Glutamatergic neuron (in vitro differentiated cells): ENCODE measurements around the gene NFIC. TPM values are rescaled to one million over a fixed set of nuclear protein-coding genes. Genes with fewer than 3 reads are reported as not detected.

Experiments used
- DNase-seq: peaks from one replicate; pipeline ENCODE4 v3.0.0; 2022
- H3K27ac Mint-ChIP-seq: one replicate; pipeline ENCODE4 v1.8.0; 2020; ENCODE audit warnings: mild to moderate bottlenecking, mixed read lengths, inconsistent platforms; ENCODE audit not compliant: unreplicated experiment
- H3K27me3 Mint-ChIP-seq: one replicate; pipeline ENCODE4 v1.8.0; 2020; ENCODE audit warnings: mild to moderate bottlenecking, moderate library complexity, mixed read lengths, inconsistent platforms; ENCODE audit not compliant: unreplicated experiment
- H3K36me3 Mint-ChIP-seq: one replicate; pipeline ENCODE4 v1.8.0; 2020; ENCODE audit warnings: mild to moderate bottlenecking, mixed read lengths, inconsistent platforms; ENCODE audit not compliant: unreplicated experiment
- H3K4me1 Mint-ChIP-seq: one replicate; pipeline ENCODE4 v1.8.0; 2020; ENCODE audit warnings: mild to moderate bottlenecking, low read depth, mixed read lengths, inconsistent platforms; ENCODE audit not compliant: unreplicated experiment
- H3K4me3 Mint-ChIP-seq: one replicate; pipeline ENCODE4 v1.8.0; 2020; ENCODE audit warnings: mild to moderate bottlenecking, mixed read lengths, inconsistent platforms; ENCODE audit not compliant: unreplicated experiment
- H3K9me3 Mint-ChIP-seq: one replicate; pipeline ENCODE4 v1.8.0; 2020; ENCODE audit warnings: mild to moderate bottlenecking, moderate library complexity, mixed read lengths, inconsistent platforms; ENCODE audit not compliant: unreplicated experiment
- CTCF ChIP-seq: fragments of 200-600 bp; sonication (generic); IDR thresholded peaks from one replicate; pipeline ENCODE4 v1.5.0; 2021; ENCODE audit not compliant: partially characterized antibody, unreplicated experiment
- total RNA-seq: library from RNA; stranded (reverse); fragmentation: NEBNext Ultra II Directional; extraction: Animal tissue kit (Norgen Biotek cat#: 25700); gene quantifications from one replicate; pipeline ENCODE4 v1.2.1, GENCODE V29; 2021; ENCODE audit not compliant: unreplicated experiment

NFIC gene
- total RNA-seq, 1 donor from 2014 or later = 2.0 TPM

- Mint-ChIP-seq H3K27ac (no peak overlapping the region), H3K9me3 (peaks cover 1% of the 10 kb centered on the region), H3K4me1 (no peaks in the 10 kb centered on the region), H3K27me3 (peaks cover 15% of the 10 kb centered on the region), H3K4me3 (no peak overlapping the region), H3K36me3 (no peaks in the 10 kb centered on the region)
- no peak for TF ChIP-seq CTCF
- no peak for DNase-seq
Observed at GRCh38 chr19:3405261-3405653, 38.9 kb downstream of the NFIC start.

GRCh38 chr19:3406571-3407111 is 40.3 kb downstream of the NFIC start:
- Mint-ChIP-seq H3K27ac (no peak overlapping the region), H3K4me1 (no peaks in the 10 kb centered on the region), H3K9me3 (peaks cover 1% of the 10 kb centered on the region), H3K4me3 (no peak overlapping the region), H3K27me3 (peaks cover 14% of the 10 kb centered on the region), H3K36me3 (no peaks in the 10 kb centered on the region)
- TF ChIP-seq CTCF = no peak
- DNase-seq = no peak

- TF ChIP-seq CTCF = no peak
- no peak for DNase-seq
- H3K27ac Mint-ChIP-seq = no peak overlapping the region
- no peaks in the 10 kb centered on the region for H3K36me3 Mint-ChIP-seq
- no peak overlapping the region for H3K4me3 Mint-ChIP-seq
- no peaks in the 10 kb centered on the region for H3K4me1 Mint-ChIP-seq
- H3K27me3 Mint-ChIP-seq = peaks cover 12% of the 10 kb centered on the region
- peaks cover 1% of the 10 kb centered on the region for H3K9me3 Mint-ChIP-seq
Observed at GRCh38 chr19:3407556-3408516, 41.5 kb downstream of the NFIC start.

- TF ChIP-seq CTCF = no peak
- no peak for DNase-seq
- H3K9me3 Mint-ChIP-seq = peaks cover 1% of the 10 kb centered on the region
- no peaks in the 10 kb centered on the region for H3K36me3 Mint-ChIP-seq
- H3K4me3 Mint-ChIP-seq = no peak overlapping the region
- H3K27me3 Mint-ChIP-seq = peaks cover 12% of the 10 kb centered on the region
- H3K4me1 Mint-ChIP-seq = no peaks in the 10 kb centered on the region
- no peak overlapping the region for H3K27ac Mint-ChIP-seq
Observed at GRCh38 chr19:3408996-3409345, 42.6 kb downstream of the NFIC start.
